ENCODE data around the gene KRTAP10-8.

GRCh38 chr21:44644878-44645277 lies 33.0 kb downstream of the KRTAP10-8 start:
- no peak for TF ChIP-seq CTCF (conservative IDR thresholded peaks at IDR 0.05)
- no peak for TF ChIP-seq EZH2 (IDR thresholded peaks at IDR 0.05; ENCODE audit: low read depth)

Measured in PC-9 (cell line).